Ureter (tissue), 1 donor: ENCODE results near the gene ITLN2. TPM values are rescaled to one million over a fixed set of nuclear protein-coding genes. Genes with fewer than 3 reads are reported as not detected.
"Not testable (repeated sequence)": the region's sequence is repeated elsewhere in the genome, so short reads cannot be mapped to it uniquely, and the experiment has no call there.

Source experiments
- DNase-seq: peaks from one replicate; pipeline ENCODE4 v3.0.0-alpha.2; 2020; ENCODE audit warnings: low spot score
- total RNA-seq: library from RNA; stranded (reverse); gene quantifications from one replicate; pipeline ENCODE4 v1.2.4, GENCODE V29; 2023
- donor health status: DM: yes; HTN: yes; CAD: no.

The ITLN2 gene
- total RNA-seq, 1 donor from 2014 or later: not detected

- no peak for DNase-seq
Measured at GRCh38 chr1:160905617-160905989, 49.0 kb downstream of the ITLN2 start.

DNA sequence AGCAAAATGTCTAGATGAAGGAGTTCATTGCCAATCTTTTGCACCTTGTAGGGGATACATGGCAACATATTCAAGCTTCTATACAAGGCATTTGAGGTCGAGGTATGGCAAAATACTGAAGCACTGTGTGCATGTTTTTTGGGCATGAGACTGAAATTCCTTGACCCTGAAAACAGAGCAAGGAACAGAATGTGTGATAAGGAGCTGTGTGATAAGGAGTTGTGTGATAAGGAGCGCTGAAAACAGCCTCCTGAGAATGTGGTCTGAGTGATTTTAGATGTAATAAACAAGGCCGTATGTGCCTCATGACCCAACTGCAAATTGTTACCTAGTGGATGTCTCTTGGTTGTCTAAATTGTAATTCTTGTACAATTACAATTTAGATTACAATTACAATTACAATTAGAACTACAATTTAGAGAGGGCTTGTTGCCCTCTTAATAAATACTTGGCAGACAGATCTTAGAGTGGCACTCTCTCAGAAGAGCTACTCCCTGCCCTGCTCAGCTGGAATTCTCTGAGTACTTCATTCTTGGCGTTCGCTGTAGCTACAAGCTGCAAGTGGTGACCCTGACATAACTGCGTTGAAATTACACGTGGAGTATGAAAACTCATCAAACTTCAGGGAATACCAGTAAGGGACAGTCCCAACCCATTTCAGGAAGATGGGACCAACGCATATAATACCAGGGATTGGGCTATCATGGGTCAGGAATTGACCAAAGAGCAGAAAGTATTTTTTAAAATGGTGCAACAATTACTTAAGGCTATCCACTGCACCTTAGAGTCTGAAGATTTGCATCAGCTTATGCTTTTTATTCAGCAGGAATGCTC is 49.6 kb downstream of the ITLN2 start:
- DNase-seq: no peak

DNA sequence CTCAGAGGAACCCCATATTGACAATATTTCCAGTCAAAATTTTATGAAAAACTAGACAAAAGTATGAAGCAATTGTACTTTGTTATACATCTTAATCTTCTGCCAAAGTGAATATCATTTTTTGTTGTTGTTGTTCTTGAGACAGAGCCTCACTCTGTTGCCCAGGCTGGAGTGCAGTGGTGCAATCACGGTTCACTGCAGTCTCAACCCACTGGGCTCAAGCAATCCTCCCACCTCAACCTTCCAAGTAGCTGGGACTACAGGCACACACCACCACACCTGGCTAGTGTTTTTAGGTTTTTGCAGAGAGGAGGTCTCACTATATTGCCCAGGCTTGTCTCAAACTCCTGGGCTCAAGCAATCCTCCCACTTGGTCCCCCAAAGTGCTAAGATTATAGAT is 52.4 kb downstream of the ITLN2 start:
- DNase-seq: not testable (repeated sequence)

DNA sequence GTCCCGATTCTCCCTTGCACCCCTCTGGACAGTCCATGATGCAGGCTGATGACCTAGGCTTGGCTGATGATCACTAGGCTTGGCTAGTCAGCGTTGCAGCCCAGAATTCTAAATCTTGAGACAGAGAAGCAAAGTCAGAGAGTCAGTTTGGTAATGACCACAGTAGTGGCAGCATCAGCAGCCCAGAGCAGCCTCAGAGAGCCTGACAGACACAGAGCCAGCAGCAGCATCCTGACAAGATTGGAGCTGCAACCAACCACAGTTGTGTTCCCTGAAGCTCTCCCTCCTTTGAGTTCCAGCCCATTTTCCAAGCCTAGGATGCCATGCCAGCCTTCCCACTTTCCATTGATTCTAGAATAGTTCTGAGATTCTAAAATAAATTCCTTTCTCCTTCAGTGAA is 52.8 kb downstream of the ITLN2 start:
- DNase-seq: no peak

- DNase-seq: not testable (repeated sequence)
Measured at GRCh38 chr1:160900683-160901082, 53.9 kb downstream of the ITLN2 start.

Other genes starting within 250 kb of the ITLN2 start
- 6.0 TPM for gene CD48, start 243.0 kb downstream of the ITLN2 start, total RNA-seq
- 24.0 TPM for gene SLAMF7, start 215.6 kb downstream of the ITLN2 start, total RNA-seq
- 3.2 TPM for gene LY9, start 158.6 kb downstream of the ITLN2 start, total RNA-seq
- gene CD244, start 91.9 kb downstream of the ITLN2 start, total RNA-seq: 0.89 TPM
- gene ITLN1, start 69.6 kb downstream of the ITLN2 start, total RNA-seq: 16.8 TPM
- gene F11R, start 66.3 kb upstream of the ITLN2 start, total RNA-seq: 166 TPM
- gene TSTD1, start 84.2 kb upstream of the ITLN2 start, total RNA-seq: 79.8 TPM
- 70.7 TPM for gene USF1, start 91.2 kb upstream of the ITLN2 start, total RNA-seq
- gene ARHGAP30, start 115.1 kb upstream of the ITLN2 start, total RNA-seq: 12.1 TPM
- gene NECTIN4, start 134.7 kb upstream of the ITLN2 start, total RNA-seq: 75.6 TPM
- gene KLHDC9, start 143.6 kb upstream of the ITLN2 start, total RNA-seq: 13.0 TPM
- gene PFDN2, start 163.2 kb upstream of the ITLN2 start, total RNA-seq: 39.2 TPM
- gene NIT1, start 163.3 kb upstream of the ITLN2 start, total RNA-seq: 34.7 TPM
- gene DEDD, start 177.9 kb upstream of the ITLN2 start, total RNA-seq: 34.0 TPM
- 89.2 TPM for gene UFC1, start 199.2 kb upstream of the ITLN2 start, total RNA-seq
- gene USP21, start 204.7 kb upstream of the ITLN2 start, total RNA-seq: 29.1 TPM
- 26.8 TPM for gene PPOX, start 211.6 kb upstream of the ITLN2 start, total RNA-seq
- 26.6 TPM for gene B4GALT3, start 222.7 kb upstream of the ITLN2 start, total RNA-seq
- gene ADAMTS4, start 244.2 kb upstream of the ITLN2 start, total RNA-seq: 42.6 TPM
- gene NDUFS2, start 247.6 kb upstream of the ITLN2 start, total RNA-seq: 94.1 TPM